Activated effector memory CD4-positive, alpha-beta T cell treated with Interleukin-2 at 50 U/mL for 16 hours (primary cell): ENCODE data around the gene PARD3.

ENCODE experiments used
- DNase-seq: peaks from one replicate; pipeline ENCODE4 v3.0.0-alpha.2; 2020

PARD3 gene

GRCh38 chr10:34558093-34558583 lies 257.0 kb downstream of the PARD3 start:
- no peak for DNase-seq

GRCh38 chr10:34557173-34557572 lies 257.9 kb downstream of the PARD3 start:
- no peak for DNase-seq

GRCh38 chr10:34555653-34556052 lies 259.4 kb downstream of the PARD3 start:
- DNase-seq, result no peak

- no peak for DNase-seq
Measured at GRCh38 chr10:34553747-34554146, 261.3 kb downstream of the PARD3 start.

GRCh38 chr10:34551295-34551694 lies 263.8 kb downstream of the PARD3 start:
- no peak for DNase-seq

GRCh38 chr10:34549953-34550352 lies 265.1 kb downstream of the PARD3 start:
- DNase-seq, result no peak

GRCh38 chr10:34549001-34549400 lies 266.1 kb downstream of the PARD3 start:
- no peak for DNase-seq

GRCh38 chr10:34548466-34548865 lies 266.6 kb downstream of the PARD3 start:
- DNase-seq, result no peak

- DNase-seq, result no peak
Measured at GRCh38 chr10:34547695-34548094, 267.4 kb downstream of the PARD3 start.

- DNase-seq, result no peak
Measured at GRCh38 chr10:34547291-34547690, 267.8 kb downstream of the PARD3 start.

GRCh38 chr10:34544400-34544799 lies 270.7 kb downstream of the PARD3 start:
- no peak for DNase-seq

- no peak for DNase-seq
Measured at GRCh38 chr10:34543716-34544115, 271.4 kb downstream of the PARD3 start.

- no peak for DNase-seq
Measured at GRCh38 chr10:34540492-34540891, 274.6 kb downstream of the PARD3 start.

- no peak for DNase-seq
Measured at GRCh38 chr10:34539533-34540315, 275.4 kb downstream of the PARD3 start.

GRCh38 chr10:34538281-34538829 lies 276.7 kb downstream of the PARD3 start:
- DNase-seq, result no peak

GRCh38 chr10:34537629-34538231 lies 277.4 kb downstream of the PARD3 start:
- DNase-seq, result no peak

GRCh38 chr10:34535872-34536271 lies 279.2 kb downstream of the PARD3 start:
- no peak for DNase-seq

GRCh38 chr10:34530778-34531177 lies 284.3 kb downstream of the PARD3 start:
- no peak for DNase-seq

GRCh38 chr10:34528320-34528719 lies 286.8 kb downstream of the PARD3 start:
- DNase-seq, result no peak

- DNase-seq, result no peak
Measured at GRCh38 chr10:34526758-34527730, 288.1 kb downstream of the PARD3 start.

- no peak for DNase-seq
Measured at GRCh38 chr10:34526186-34526585, 288.9 kb downstream of the PARD3 start.

GRCh38 chr10:34524369-34525091 lies 290.6 kb downstream of the PARD3 start:
- no peak for DNase-seq
